Hematopoietic multipotent progenitor cell treated with erythropoietin and hydrocortisone succinate and interleukin-3 and kit ligand, for 4 days (in vitro differentiated cells): ENCODE results near the gene ARHGEF25.
"Not testable (repeated sequence)": the region's sequence is repeated elsewhere in the genome, so short reads cannot be mapped to it uniquely, and the experiment has no call there.

Experiments used
- DNase-seq: peaks from one replicate; pipeline ENCODE4 v3.0.0-alpha.2; 2015

ARHGEF25 gene

DNA sequence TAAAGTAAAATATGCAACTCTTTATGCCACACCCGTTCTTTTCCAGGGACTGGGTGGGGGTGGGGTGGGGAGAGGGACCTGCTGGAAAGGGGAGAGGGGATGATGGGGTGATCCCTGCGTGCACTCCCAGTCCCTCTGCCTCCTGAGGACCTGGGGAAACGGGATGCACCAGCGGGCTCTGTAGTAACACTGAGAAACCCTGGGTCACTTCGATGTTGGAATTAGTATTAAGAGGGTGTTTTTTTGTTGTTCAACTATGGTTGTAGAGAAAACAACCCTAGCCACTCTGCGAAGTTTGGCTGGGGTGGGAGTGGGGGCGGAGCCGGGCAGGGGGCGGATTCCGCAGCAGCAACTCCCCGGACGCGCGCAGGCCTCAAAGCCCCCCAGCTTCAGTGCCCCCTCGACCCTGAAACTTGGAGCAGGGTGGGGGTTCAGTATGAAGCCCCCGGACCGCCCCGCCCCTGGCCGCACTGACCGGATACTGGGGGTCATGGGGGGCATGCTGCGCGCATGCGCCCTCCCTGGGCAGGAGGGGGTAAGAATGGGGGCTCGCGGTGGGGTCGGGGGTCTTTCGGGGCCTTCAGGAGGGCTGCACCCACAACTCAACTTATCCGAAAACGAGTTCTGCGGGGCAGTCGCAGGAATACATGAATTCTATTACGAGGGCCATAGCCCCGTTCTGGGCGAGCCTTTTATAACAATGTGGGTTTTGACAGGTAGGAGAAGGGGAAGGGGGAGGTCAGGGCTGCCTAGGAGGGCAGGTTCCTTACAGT, 1.3 kb upstream of the ARHGEF25 start:
- no peak for DNase-seq

DNA sequence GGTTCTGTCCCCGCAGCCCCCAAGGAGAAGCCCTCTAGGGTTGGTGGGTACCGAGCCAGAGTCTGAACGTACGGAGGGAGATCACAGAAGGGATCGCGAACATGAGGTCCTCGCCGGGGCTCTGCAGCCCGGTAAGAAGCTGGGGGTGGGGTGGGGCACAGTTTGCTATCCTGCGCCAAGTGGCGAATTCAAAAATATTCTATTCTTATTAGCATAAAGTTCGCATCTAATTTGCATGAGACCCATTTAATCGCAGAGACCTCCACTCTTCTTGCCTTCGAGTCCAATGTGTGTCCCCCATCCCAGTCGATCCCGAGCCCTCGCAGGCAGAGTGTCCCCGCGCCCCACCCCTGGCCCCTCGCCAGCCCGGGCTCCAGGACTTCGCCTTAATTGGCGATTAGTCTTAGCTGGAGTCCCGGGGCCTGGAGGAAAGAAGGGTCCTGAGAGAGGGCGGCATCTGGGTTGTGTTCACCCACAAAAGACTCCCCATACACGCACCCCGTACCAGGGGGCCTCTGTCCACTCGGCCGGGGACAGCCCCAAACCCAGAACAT, 604 bp upstream of the ARHGEF25 start:
- peak; percentile 51 for DNase-seq

DNA sequence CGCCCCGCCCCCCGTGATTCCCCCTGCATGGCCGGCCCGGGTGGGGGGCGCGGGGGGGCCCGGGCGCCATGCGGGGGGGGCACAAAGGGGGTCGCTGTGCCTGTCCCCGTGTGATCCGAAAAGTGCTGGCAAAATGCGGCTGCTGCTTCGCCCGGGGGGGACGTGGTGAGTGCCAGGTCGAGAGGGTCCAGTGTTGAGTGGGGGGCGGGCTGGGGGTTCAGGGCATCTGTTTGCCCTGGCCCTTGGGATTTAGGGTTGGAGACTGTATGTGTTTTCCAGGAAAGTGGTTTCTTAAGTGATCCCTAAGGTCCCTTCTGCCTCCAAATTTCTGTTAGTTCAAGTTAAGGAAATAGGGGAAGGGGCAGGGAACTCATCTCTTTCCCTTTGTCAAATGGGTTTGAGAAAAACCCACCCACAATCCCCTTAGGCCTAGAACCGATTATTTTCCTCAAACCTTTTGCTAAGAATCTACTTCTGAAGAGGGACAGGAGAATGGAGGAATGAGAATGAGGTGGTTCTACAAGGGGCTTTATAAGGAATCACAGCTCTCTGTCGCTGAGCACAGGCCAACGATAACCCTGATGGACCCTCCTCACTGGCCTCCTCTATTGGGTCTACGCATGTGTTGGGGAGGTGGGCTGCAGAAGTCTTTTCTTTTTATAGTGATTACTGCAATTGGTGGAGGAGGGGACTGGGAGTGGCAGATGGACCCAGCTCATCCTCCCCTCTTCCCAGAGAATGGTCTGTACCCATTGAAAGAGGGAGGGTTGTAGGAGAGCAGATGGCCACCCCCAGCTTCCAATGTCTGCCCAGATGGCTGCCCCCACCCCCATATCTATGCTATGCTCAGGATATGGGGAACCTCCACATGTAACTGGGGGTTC, 834 bp downstream of the ARHGEF25 start:
- DNase-seq, result no peak

DNA sequence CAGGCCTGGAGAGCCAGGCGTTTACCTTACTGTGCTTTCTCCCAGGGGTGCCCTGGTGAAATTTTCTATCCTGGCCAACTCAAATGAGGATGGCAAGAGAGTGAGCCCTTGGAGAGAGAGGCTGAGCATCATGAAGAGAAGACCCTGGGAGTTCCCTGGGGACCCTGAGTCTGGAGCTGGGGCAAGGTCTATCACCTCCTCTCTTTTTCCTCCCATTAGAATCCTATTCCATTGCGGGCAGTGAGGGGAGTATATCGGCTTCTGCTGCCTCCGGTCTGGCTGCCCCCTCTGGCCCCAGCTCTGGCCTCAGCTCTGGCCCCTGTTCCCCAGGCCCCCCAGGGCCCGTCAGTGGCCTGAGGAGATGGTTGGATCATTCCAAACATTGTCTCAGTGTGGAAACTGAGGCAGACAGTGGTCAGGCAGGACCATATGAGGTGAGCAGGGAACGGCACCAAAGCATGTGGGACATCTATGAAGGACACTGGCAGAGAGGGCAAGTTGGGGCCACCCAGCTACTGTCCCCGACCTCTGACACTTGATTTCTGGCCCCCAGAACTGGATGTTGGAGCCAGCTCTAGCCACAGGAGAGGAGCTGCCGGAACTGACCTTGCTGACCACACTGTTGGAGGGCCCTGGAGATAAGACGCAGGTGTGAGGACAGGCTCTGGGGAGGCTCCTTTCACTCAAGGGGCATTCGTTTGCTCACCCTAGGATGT, 1.6 kb downstream of the ARHGEF25 start:
- DNase-seq, result no peak

DNA sequence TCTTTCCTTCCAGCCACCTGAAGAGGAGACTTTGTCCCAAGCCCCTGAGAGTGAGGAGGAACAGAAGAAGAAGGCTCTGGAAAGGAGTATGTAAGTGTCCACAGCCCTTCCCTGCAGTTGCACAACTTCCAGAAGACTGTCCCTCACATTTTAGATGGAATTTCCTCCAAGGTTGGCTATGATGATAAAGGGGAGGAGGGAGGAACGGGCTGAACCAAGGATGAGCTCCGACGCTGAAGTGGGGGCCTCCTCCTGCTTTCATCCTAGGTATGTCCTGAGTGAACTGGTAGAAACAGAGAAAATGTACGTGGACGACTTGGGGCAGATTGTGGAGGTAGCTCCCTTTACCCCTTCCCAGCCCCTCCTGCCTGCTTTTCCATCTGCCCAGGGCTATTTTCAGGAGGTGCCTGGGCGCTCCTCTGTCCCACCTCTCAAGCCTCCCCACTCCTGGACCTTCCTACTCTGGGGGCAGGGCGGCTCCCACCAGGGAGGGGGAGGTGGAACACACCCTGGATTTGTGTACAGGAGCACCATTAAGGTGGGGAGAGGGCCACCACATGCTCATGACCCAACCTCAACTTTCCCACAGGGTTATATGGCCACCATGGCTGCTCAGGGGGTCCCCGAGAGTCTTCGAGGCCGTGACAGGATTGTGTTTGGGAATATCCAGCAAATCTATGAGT, 2.3 kb downstream of the ARHGEF25 start:
- DNase-seq, result no peak

DNA sequence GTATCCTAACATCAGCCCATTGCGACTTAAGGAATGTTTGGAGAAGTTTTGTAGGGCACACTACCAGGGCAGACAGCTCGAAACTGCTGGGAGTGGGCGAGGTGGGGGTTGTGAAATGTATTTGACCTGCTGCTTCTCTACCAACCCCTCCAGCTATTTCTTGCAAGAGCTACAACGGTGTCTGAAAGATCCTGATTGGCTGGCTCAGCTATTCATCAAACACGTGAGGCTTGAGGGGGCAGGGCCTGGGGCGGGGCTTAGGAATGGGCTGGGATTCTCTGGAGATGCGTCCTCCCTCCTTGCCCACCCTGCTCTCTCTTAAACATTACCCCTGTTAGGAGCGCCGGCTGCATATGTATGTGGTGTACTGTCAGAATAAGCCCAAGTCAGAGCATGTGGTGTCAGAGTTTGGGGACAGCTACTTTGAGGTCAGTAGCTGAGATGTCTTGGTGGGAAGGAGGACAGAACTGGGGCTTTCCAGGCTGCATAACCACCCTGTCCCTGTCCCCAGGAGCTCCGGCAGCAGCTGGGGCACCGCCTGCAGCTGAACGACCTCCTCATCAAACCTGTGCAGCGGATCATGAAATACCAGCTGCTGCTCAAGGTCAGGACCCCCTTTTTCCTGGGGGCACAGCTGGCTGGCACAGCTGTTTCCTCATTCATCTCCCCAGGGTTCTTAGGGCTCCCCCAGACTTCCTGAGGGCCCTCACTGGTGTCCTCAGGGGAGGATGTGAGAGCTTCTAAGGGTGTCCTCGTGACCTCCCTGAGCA, 3.1 kb downstream of the ARHGEF25 start:
- DNase-seq, result peak; percentile 43

DNA sequence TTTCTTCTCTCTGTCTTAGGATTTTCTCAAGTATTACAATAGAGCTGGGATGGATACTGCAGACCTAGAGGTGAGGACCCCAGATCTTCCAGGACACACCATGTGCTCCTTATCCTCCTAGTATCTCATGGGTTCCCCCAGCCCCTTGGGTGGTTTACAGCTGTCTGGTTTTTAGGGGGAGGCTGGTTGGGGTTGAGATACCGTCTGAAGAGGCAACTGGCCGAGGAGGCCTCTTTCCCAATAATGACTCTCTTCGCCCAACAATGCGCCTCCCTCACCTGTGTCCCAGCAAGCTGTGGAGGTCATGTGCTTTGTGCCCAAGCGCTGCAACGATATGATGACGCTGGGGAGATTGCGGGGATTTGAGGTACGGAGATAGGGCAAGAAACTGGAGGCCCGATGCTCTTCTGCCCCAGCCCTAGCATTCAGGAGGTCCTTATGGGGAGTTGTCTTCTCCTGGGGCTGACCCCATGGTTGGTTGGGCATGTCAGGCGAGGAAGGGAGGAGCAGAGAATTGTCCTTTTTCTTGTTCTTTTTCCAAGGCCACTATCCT, 3.8 kb downstream of the ARHGEF25 start:
- no peak for DNase-seq

DNA sequence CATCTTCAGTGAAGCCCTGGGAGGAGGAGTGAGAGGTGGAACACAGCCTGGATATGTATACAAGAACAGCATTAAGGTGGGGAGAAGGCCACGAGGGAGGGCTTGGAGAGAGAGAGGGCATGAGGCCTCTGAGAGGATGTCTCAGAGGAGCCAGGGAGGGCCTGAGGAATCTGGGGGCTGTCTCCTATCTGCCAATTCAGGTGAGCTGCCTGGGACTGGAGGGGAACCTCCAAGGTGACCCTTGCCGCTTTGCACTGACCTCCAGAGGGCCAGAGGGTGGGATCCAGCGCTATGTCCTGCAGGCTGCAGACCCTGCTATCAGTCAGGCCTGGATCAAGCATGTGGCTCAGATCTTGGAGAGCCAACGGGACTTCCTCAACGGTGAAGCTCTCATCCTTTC, 4.4 kb downstream of the ARHGEF25 start:
- no peak for DNase-seq

DNA sequence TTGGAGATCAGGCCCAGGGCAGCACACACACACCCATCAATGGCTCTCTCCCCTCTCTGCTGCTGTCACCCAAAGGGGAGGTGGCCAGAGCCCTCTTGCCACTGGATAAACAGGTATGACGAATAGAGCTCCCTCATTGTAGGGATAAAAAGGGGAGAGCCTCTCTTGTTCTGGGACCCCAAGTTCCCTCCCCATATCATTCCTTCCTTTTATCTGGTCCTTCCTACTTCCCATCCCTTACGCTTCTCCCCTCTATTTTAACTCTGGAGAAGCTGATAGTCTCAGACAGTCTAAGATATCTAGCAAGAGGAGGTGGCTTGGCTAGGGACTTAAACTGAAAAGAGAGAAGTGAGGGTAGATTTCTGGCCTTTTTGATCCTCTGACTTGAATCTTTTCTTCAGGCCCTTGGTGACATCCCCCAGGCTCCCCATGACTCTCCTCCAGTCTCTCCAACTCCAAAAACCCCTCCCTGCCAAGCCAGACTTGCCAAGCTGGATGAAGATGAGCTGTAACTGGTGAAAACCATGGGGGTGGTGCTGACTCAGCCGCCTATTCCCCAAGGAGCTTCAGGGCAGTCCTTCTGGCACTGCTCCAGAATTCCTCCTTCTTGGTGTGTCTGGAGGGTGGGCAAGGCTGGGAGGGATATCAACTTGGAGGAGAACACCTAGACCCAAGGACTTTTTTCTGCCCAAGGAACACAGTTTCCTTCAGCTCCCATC, 5.3 kb downstream of the ARHGEF25 start:
- DNase-seq, result no peak

DNA sequence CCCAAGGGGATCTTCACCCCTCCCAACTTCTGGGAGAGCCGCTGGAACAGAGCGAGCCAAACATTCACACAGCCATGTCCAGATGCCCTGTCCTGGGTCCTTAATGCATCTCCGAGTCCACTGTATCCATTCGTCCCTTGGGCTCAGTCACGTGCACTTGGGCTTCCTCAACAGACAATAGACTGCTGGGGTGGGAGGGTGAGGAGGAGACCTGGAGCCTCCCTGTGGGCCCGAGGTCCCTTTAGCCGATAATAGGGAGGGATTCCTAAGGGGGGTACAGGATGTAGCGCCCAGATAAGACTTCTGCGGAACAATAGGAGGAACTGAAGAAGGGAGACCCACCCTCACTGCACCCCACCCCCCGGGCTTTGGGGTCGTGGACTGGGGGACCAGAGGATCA, 6.7 kb downstream of the ARHGEF25 start:
- no peak for DNase-seq

DNA sequence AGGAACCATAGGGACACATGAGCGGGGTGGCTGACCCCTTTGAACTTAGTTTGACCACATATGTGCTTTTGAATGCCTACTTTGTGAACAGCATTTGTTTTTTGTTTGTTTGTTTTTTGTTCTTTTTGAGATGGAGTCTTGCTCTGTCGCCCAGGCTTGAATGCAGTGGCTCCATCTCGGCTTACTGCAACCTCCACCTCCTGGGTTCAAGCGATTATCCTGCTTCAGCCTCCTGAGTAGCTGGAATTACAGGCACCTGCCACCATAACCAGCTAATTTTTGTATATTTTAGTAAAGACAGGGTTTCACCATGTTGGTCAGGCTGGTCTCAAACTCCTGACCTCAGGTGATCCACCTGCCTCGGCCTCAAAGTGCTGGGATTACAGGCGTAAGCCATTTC, 7.2 kb downstream of the ARHGEF25 start:
- DNase-seq, result not testable (repeated sequence)

DNA sequence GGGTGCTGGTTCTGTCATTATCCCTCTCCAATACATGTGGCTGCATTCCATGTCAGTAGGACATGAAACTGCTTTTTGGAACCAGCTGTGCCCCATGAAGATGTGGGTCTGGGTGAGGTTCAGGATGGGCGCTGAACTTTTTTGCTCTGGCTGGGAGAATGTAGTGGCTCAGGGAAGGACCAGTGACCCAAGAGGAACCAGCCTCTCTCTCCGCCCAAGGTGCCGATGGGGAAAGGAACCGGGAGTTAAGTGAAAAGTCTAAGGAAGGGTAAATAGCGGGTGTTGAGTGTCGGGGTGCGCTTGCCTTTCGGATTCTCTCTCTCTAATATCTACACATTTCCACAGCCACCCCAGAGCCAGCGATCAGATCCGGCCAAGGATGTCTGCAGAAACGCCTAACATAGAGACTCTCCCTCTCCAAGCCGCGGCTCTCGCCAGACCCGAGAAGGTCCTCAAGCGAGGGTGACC, 7.8 kb downstream of the ARHGEF25 start:
- no peak for DNase-seq

DNA sequence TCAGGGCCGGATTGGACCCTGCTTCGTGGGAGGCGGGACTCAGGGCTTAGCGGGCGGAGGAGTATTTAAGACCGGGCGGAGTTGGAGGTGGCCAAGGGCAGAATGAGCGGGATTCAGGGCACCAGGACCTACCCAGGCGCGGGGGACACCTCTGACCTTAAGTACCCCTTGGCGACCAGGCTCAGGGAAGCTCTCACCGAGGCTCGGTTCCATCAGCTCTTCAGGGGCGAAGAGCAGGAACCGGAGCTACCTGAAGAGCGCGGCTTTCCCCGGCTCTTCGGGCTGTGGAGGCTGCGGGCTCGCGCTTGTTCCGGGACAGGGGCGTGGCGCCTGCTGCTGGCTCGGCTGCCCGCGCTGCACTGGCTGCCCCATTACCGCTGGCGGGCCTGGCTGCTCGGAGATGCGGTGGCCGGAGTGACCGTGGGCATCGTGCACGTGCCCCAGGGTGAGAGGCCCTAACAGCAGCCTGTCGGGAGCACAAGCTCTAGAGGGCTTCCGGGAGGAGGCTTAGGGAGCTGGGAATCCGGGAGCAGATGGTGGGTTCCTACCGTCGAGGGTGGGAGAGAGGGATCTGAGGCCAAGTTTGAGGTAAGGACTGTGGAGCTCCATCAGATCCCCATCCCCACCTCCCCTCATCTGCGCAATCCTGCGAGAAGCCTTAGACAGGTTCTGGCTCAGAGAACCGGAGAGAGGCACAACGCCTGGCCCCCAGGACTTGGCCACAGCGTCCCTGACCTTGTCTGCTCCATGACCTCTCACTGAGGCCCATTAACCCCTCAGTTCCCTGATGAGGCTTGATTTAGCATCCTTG, 8.4 kb downstream of the ARHGEF25 start:
- peak; percentile 47 for DNase-seq

DNA sequence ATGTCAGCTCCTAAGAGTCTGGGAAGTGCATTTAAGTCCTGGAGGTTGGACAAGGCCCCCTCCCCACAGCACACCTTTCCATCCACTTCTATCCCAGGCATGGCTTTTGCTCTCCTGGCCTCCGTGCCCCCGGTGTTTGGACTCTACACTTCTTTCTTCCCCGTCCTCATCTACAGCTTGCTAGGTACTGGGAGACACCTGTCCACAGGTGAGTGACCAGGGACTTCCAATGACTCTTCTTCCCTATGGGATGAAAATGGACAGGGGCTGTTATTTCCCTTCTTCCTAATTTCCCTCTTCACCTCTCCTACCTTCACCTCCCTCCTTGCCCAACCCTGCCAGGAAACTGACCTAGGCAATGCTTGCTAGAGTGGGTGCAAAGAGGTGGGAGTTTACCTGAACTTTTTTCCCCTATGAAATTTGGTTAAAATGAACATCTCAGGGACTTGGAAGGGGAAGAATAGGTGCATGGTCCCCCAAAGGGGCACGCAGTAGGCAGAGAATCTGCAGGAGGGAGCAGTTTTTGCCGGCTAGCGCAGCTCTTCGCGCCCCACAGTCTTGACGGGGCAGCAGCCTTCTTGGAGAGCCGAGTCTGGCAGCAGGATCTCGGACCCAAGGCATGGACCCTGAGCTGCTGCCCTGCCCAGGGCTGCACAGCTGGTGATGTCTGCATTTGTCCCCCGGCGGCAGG, 9.2 kb downstream of the ARHGEF25 start:
- no peak for DNase-seq

DNA sequence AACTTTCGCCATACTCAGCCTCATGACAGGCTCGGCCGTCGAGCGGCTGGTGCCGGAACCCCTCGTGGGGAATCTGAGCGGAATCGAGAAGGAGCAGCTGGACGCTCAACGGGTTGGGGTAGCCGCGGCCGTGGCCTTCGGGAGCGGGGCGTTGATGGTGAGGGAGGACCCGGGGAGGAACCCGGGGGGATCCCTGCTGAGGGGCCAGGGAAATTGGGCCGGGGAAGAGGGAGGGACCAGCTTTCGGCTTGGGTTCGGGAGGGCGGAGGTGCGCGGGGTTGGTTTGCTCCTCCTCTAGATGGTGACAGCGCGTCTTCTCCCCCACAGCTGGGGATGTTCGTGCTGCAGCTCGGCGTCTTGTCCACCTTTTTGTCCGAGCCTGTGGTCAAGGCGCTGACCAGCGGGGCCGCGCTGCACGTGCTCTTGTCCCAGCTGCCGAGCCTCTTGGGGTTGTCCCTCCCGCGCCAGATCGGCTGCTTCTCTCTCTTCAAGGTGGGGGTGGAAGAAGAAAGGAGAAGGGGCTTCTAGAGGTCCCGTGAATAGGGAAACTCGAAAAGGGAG, 9.8 kb downstream of the ARHGEF25 start:
- no peak for DNase-seq

DNA sequence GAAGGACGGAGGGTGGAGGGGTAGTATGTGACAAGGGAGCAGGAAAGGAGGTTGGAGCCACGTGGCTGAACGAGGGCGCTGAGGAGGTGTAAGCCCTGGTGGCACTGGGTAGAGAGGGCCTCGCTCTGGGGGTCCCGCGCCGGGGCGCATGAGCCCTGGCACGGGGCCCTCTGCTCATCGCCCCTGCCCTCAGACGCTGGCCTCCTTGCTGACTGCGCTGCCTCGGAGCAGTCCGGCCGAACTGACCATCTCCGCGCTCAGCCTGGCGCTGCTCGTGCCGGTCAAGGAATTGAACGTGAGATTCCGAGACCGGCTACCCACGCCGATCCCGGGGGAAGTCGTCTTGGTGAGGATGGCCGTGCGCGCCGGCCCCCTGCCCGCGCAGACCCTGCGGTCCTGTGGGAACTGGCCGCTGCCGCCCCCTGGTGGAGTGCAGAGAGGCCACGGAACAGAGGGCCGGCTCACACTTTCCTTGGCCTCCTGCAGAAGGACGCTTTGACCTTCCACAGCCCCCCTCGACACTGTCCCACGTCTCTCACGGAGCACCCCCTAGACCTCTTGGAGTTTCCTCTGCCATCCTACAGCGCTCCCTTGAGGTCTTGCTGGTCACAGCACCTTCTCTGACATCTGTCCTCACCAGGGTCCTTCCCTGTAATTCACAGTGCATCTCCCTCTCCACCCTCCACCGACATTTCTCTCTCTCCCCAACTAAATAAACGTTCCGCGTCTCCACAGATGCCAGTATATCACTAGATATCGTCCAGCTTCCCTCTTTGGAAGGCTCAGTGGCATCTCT, 10.5 kb downstream of the ARHGEF25 start:
- peak; percentile 69 for DNase-seq

DNA sequence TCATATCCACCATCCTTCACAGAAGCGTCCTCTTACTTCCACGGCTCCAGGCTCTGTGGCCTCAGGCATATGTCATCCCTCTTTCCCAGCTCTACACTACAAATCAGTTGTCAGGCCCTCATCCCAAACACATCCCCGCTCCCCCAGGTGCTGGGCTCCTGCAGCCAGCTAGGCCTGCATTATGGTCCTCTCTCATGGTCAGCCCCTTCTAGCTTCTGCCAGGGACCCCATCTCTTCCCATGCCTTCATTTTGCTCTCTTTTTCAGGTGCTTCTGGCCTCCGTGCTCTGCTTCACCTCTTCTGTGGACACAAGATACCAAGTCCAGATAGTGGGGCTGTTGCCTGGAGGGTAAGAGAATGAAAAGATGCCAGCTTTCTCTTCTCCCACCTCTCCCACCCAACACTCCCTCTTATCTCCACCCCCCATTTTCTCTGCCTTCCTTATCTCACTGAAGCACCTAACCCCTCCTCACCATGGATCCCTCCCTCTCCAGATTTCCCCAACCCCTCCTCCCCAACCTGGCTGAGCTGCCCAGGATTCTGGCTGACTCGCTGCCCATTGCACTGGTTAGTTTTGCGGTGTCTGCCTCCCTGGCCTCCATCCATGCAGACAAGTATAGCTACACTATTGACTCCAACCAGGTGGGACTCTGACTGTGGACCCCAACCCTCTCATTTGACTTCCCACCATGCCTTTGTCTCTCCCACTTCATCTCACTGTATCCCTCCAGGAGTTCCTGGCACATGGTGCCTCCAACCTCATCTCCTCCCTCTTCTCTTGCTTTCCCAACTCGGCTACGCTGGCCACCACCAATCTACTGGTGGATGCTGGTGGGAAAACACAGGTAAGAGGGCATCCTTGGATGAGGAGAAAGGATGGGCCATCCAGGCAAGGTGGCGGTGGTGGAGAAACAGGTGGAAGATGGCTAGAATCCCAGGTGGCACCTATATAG, 11.3 kb downstream of the ARHGEF25 start:
- no peak for DNase-seq
